A549 treated with AZD2906 at 1 μM for 4 hours (cell line): ENCODE results near the gene RMC1. TPM values are rescaled to one million over a fixed set of nuclear protein-coding genes. Genes with fewer than 3 reads are reported as not detected.

ENCODE experiments used
- total RNA-seq: library from RNA; stranded (reverse); fragments of 200-300 nt; extraction: Qiagen RNA extraction; gene quantifications from 5 replicates; pipeline ENCODE4 v1.2.3, GENCODE V29; 2022

The RMC1 gene
- 14.1 to 18.0 TPM (median 17.0 TPM) in 5 replicates for total RNA-seq

GRCh38 chr18:23503038-23503962 lies at the start of gene RMC1:
Gene RMC1, plus strand, starts transcription at chr18:23503511. Its CDS starts 108 bp downstream, at chr18:23503619.

Other genes starting within 250 kb of the RMC1 start
- 29.5 to 45.9 TPM (median 30.2 TPM) in 5 replicates for gene RIOK3, start 50.2 kb upstream of the RMC1 start, total RNA-seq
- gene NPC1, start 83.0 kb downstream of the RMC1 start, total RNA-seq = 99.6 to 122 TPM (median 115 TPM) in 5 replicates
- 13.8 to 18.8 TPM (median 17.3 TPM) in 5 replicates for gene ANKRD29, start 159.4 kb downstream of the RMC1 start, total RNA-seq
- 47.1 to 67.6 TPM (median 63.5 TPM) in 5 replicates for gene LAMA3, start 185.9 kb downstream of the RMC1 start, total RNA-seq